GM23338 (cell line): ENCODE measurements around the gene TRUB1. TPM values are rescaled to one million over a fixed set of nuclear protein-coding genes. Genes with fewer than 3 reads are reported as not detected.

Source experiments
- ATAC-seq: fragments of 200-7000 bp; cut with Tn5 transposase; 3 replicates; pipeline ENCODE4 v1.9.1; 2020
- DNase-seq: peaks from one replicate; pipeline ENCODE4 v3.0.0-alpha.2; 2015; ENCODE audit warnings: low spot score
- H2AFZ ChIP-seq: fragments of 200-600 bp; sonication (generic); 2 replicates; pipeline ENCODE4 v1.8.0; 2016; ENCODE audit warnings: antibody characterized with exemption, mild to moderate bottlenecking, moderate library complexity
- H3F3A ChIP-seq: fragments of 200-600 bp; sonication (generic); replicated peaks from 2 replicates; pipeline ENCODE4 v1.8.0; 2017; ENCODE audit warnings: antibody characterized with exemption, mixed run types, low read depth
- H3K27ac ChIP-seq: fragments of 200-600 bp; sonication (generic); 2 replicates; pipeline ENCODE4 v1.6.1; 2016; ENCODE audit warnings: low read depth
- H3K27me3 ChIP-seq: fragments of 200-600 bp; sonication (generic); 2 replicates; pipeline ENCODE4 v1.8.0; 2016; ENCODE audit warnings: mild to moderate bottlenecking, mixed run types, moderate library complexity; ENCODE audit not compliant: insufficient read depth
- H3K36me3 ChIP-seq: fragments of 200-600 bp; sonication (generic); 2 replicates; pipeline ENCODE4 v1.8.0; 2016; ENCODE audit warnings: mild to moderate bottlenecking; ENCODE audit not compliant: insufficient read depth
- H3K4me1 ChIP-seq: fragments of 200-600 bp; sonication (generic); 2 replicates; pipeline ENCODE4 v1.8.0; 2016; ENCODE audit warnings: mild to moderate bottlenecking, moderate library complexity; ENCODE audit not compliant: insufficient read depth
- H3K4me2 ChIP-seq: fragments of 200-600 bp; sonication (generic); 2 replicates; pipeline ENCODE4 v1.7.1; 2017; ENCODE audit warnings: mixed run types
- H3K4me3 ChIP-seq: fragments of 200-600 bp; sonication (generic); 2 replicates; pipeline ENCODE4 v1.6.1; 2016; ENCODE audit warnings: mixed run types
- H3K79me2 ChIP-seq: fragments of 200-600 bp; sonication (generic); replicated peaks from 2 replicates; pipeline ENCODE4 v1.8.0; 2017; ENCODE audit warnings: mild to moderate bottlenecking; ENCODE audit not compliant: insufficient read depth
- H3K9me2 ChIP-seq: fragments of 200-600 bp; sonication (generic); 2 replicates; pipeline ENCODE4 v1.8.0; 2017; ENCODE audit not compliant: insufficient read depth
- H4K20me1 ChIP-seq: fragments of 200-600 bp; sonication (generic); replicated peaks from 2 replicates; pipeline ENCODE4 v1.8.0; 2017; ENCODE audit warnings: mild to moderate bottlenecking; ENCODE audit not compliant: insufficient read depth
- H3K27ac Mint-ChIP-seq: 2 replicates; pipeline ENCODE4 v1.8.0; 2020; ENCODE audit warnings: inconsistent platforms, mild to moderate bottlenecking, moderate library complexity, mixed read lengths
- H3K27me3 Mint-ChIP-seq: 3 replicates; pipeline ENCODE4 v1.8.0; 2022; ENCODE audit warnings: low read depth, mild to moderate bottlenecking, moderate library complexity, mixed read lengths, inconsistent platforms; ENCODE audit not compliant: insufficient read depth, poor library complexity
- H3K36me3 Mint-ChIP-seq: 3 replicates; pipeline ENCODE4 v1.8.0; 2021; ENCODE audit warnings: low read depth, mild to moderate bottlenecking, inconsistent platforms, moderate library complexity, mixed read lengths
- H3K4me1 Mint-ChIP-seq: 3 replicates; pipeline ENCODE4 v1.8.0; 2020; ENCODE audit warnings: mild to moderate bottlenecking, inconsistent platforms, mixed read lengths
- H3K4me3 Mint-ChIP-seq: 3 replicates; pipeline ENCODE4 v1.8.0; 2021; ENCODE audit warnings: moderate library complexity, mild to moderate bottlenecking, inconsistent platforms, mixed read lengths
- H3K9me3 Mint-ChIP-seq: 3 replicates; pipeline ENCODE4 v1.8.0; 2020; ENCODE audit warnings: moderate library complexity, mild to moderate bottlenecking, inconsistent platforms, mixed read lengths
- CREB1 ChIP-seq: fragments of 250-450 bp; sonication (Bioruptor Pico); IDR thresholded peaks from 2 replicates; pipeline ENCODE4 v1.5.0; 2020; ENCODE audit warnings: low read depth, mild to moderate bottlenecking, moderate library complexity
- ETS1 ChIP-seq: IDR thresholded peaks from 2 replicates; pipeline ENCODE4 v1.6.1; 2016; ENCODE audit warnings: antibody characterized with exemption
- EZH2 ChIP-seq: fragments of 200-600 bp; sonication (generic); IDR thresholded peaks from one replicate; pipeline ENCODE4 v1.8.0; 2017; ENCODE audit warnings: antibody characterized with exemption, mild to moderate bottlenecking, low read depth; ENCODE audit not compliant: unreplicated experiment
- EZH2phosphoT487 ChIP-seq: fragments of 200-600 bp; sonication (generic); IDR thresholded peaks from one replicate; pipeline ENCODE4 v1.8.1; 2018; ENCODE audit warnings: antibody characterized with exemption; ENCODE audit not compliant: unreplicated experiment
- JUNB ChIP-seq: IDR thresholded peaks from one replicate; pipeline ENCODE4 v1.6.1; 2016; ENCODE audit warnings: antibody characterized with exemption; ENCODE audit not compliant: unreplicated experiment
- NANOG ChIP-seq: IDR thresholded peaks from 2 replicates; pipeline ENCODE4 v1.6.1; 2016; ENCODE audit warnings: antibody characterized with exemption, borderline replicate concordance
- POLR2AphosphoS5 ChIP-seq: IDR thresholded peaks from 2 replicates; pipeline ENCODE4 v1.6.1; 2016; ENCODE audit warnings: antibody characterized with exemption, low read depth
- REST ChIP-seq: IDR thresholded peaks from one replicate; pipeline ENCODE4 v1.6.1; 2018; ENCODE audit warnings: antibody characterized with exemption; ENCODE audit not compliant: unreplicated experiment
- ZNF331 ChIP-seq: fragments of 250-450 bp; sonication (Bioruptor Pico); IDR thresholded peaks from 2 replicates; pipeline ENCODE4 v1.5.0; 2020; ENCODE audit warnings: low read depth, mild to moderate bottlenecking, moderate library complexity
- polyA plus RNA-seq: library from polyadenylated mRNA; unstranded; fragments of >200 nt; fragmentation: Nextera tagmentation; extraction: Ambion mirVana; gene quantifications from 2 replicates; pipeline ENCODE4 v1.2.1, GENCODE V29; 2016
- total RNA-seq: library from RNA; depleted of rRNA; stranded (reverse); fragments of >200 nt; shearing (Covaris generic); gene quantifications from 2 replicates; pipeline ENCODE4 v1.2.3, GENCODE V29; 2014

TRUB1 gene
- total and polyA plus RNA-seq, 2 experiments from 2014 or later, result 15.5 to 34.5 TPM

- Mint-ChIP-seq H3K27ac (no peak overlapping the region), H3K36me3 (peaks cover 13% of the 10 kb centered on the region; the same call in 2 of the 3 replicates), H3K27me3 (no peaks in the 10 kb centered on the region), H3K4me1 (peaks cover 6% of the 10 kb centered on the region; the same call in 2 of the 3 replicates), H3K9me3 (peaks cover 5% of the 10 kb centered on the region; the same call in 2 of the 3 replicates), H3K4me3 (no peak overlapping the region)
- H3K9me2 ChIP-seq, result peaks cover 10% of the 10 kb centered on the region; the same call in 1 of the 2 replicates
- no peak overlapping the region for H3K4me2 ChIP-seq
- TF ChIP-seq ETS1, result no peak
- no peak for ATAC-seq
- no peak overlapping the region for H3K4me3 ChIP-seq
- no peaks in the 10 kb centered on the region for H3K27me3 ChIP-seq
- peak overlapping the region; percentile 69; the same call in 1 of the 2 replicates for H2AFZ ChIP-seq
- H3K36me3 ChIP-seq, result no peaks in the 10 kb centered on the region
- DNase-seq, result no peak
- no peak overlapping the region for H3K27ac ChIP-seq
- H3K79me2 ChIP-seq, result no peaks in the 10 kb centered on the region
- no peaks in the 10 kb centered on the region for H3F3A ChIP-seq
- no peaks in the 10 kb centered on the region for H4K20me1 ChIP-seq
- H3K4me1 ChIP-seq, result peaks cover 6% of the 10 kb centered on the region; the same call in 1 of the 2 replicates
Observed at GRCh38 chr10:114912470-114912859, 25.5 kb upstream of the TRUB1 start.

- Histone ChIP-seq H3K9me2 (peaks cover 4% of the 10 kb centered on the region; the same call in 1 of the 2 replicates), H3K4me3 (no peak overlapping the region), H3K27ac (no peak overlapping the region), H3F3A (no peaks in the 10 kb centered on the region), H3K79me2 (no peaks in the 10 kb centered on the region), H3K27me3 (no peaks in the 10 kb centered on the region), H3K4me1 (peaks cover 21% of the 10 kb centered on the region), H4K20me1 (no peaks in the 10 kb centered on the region), H3K36me3 (no peaks in the 10 kb centered on the region), H3K4me2 (no peak overlapping the region), H2AFZ (no peak overlapping the region)
- Mint-ChIP-seq H3K9me3 (peaks cover 5% of the 10 kb centered on the region; the same call in 2 of the 3 replicates), H3K27me3 (no peaks in the 10 kb centered on the region), H3K36me3 (peaks cover 13% of the 10 kb centered on the region; the same call in 2 of the 3 replicates), H3K4me1 (peaks cover 23% of the 10 kb centered on the region), H3K27ac (no peak overlapping the region), H3K4me3 (no peak overlapping the region)
- no peak for ATAC-seq
- no peak for DNase-seq
- no peak for TF ChIP-seq ZNF331 (CRISPR knock-in tag)
- TF ChIP-seq JUNB, result no peak
- TF ChIP-seq ETS1, result no peak
- TF ChIP-seq NANOG, result no peak
- TF ChIP-seq CREB1 (CRISPR knock-in tag), result no peak
- TF ChIP-seq EZH2, result no peak
- TF ChIP-seq POLR2AphosphoS5, result no peak
Observed at GRCh38 chr10:114914560-114914959, 23.4 kb upstream of the TRUB1 start.

- no peak overlapping the region for H3K4me3 ChIP-seq
- no peaks in the 10 kb centered on the region for H3F3A ChIP-seq
- H3K4me2 ChIP-seq, result no peak overlapping the region
- Mint-ChIP-seq H3K4me1 (peaks cover 23% of the 10 kb centered on the region), H3K9me3 (peaks cover 5% of the 10 kb centered on the region; the same call in 2 of the 3 replicates), H3K27ac (no peak overlapping the region), H3K36me3 (peaks cover 13% of the 10 kb centered on the region; the same call in 2 of the 3 replicates), H3K4me3 (no peak overlapping the region), H3K27me3 (no peaks in the 10 kb centered on the region)
- no peaks in the 10 kb centered on the region for H3K27me3 ChIP-seq
- H3K79me2 ChIP-seq, result no peaks in the 10 kb centered on the region
- no peak overlapping the region for H3K27ac ChIP-seq
- H3K36me3 ChIP-seq, result no peaks in the 10 kb centered on the region
- no peak overlapping the region for H2AFZ ChIP-seq
- no peaks in the 10 kb centered on the region for H4K20me1 ChIP-seq
- DNase-seq (no peak), ATAC-seq (no peak)
- peaks cover 4% of the 10 kb centered on the region; the same call in 1 of the 2 replicates for H3K9me2 ChIP-seq
- no peak for TF ChIP-seq CREB1 (CRISPR knock-in tag)
- no peak for TF ChIP-seq EZH2
- no peak for TF ChIP-seq REST
- TF ChIP-seq ZNF331 (CRISPR knock-in tag), result no peak
- no peak for TF ChIP-seq NANOG
- no peak for TF ChIP-seq EZH2phosphoT487
- H3K4me1 ChIP-seq, result peaks cover 21% of the 10 kb centered on the region
Observed at GRCh38 chr10:114915294-114915693, 22.7 kb upstream of the TRUB1 start.
